ENCODE results near the gene ID2.

The ID2 gene

GRCh38 chr2:8670580-8670979 lies 11.3 kb upstream of the ID2 start:
- no peak for DNase-seq

- DNase-seq, result peak; percentile 17
These were observed 10.7 kb upstream of the ID2 start for GRCh38 chr2:8671176-8671575.

- DNase-seq, result peak; percentile 3
These were observed 10.1 kb upstream of the ID2 start for GRCh38 chr2:8671802-8672201.

GRCh38 chr2:8672940-8673339 lies 8.9 kb upstream of the ID2 start:
- DNase-seq, result peak; percentile 55

GRCh38 chr2:8673381-8673780 lies 8.5 kb upstream of the ID2 start:
- peak; percentile 41 for DNase-seq

GRCh38 chr2:8674420-8675009 lies 7.3 kb upstream of the ID2 start:
- peak; percentile 55 for DNase-seq

GRCh38 chr2:8675543-8675942 lies 6.3 kb upstream of the ID2 start:
- DNase-seq, result peak; percentile 17

- DNase-seq, result peak; percentile 63
These were observed 5.5 kb upstream of the ID2 start for GRCh38 chr2:8676191-8676920.

- peak; percentile 42 for DNase-seq
These were observed 4.8 kb upstream of the ID2 start for GRCh38 chr2:8676921-8677645.

- peak; percentile 72 for DNase-seq
These were observed 3.9 kb upstream of the ID2 start for GRCh38 chr2:8677646-8678592.

GRCh38 chr2:8678731-8679566 lies 2.9 kb upstream of the ID2 start:
- DNase-seq, result peak; percentile 94

- no peak for DNase-seq
These were observed 2.4 kb upstream of the ID2 start for GRCh38 chr2:8679567-8679826.

GRCh38 chr2:8679827-8680731 lies 1.8 kb upstream of the ID2 start:
- DNase-seq, result peak; percentile 69

- peak; percentile 94 for DNase-seq
These were observed 765 bp upstream of the ID2 start for GRCh38 chr2:8680822-8681760.

GRCh38 chr2:8682719-8683667 lies 1.1 kb downstream of the ID2 start:
- peak; percentile 82 for DNase-seq

- DNase-seq, result peak; percentile 73
These were observed 2.7 kb downstream of the ID2 start for GRCh38 chr2:8684540-8684877.

- peak; percentile 82 for DNase-seq
These were observed 3.2 kb downstream of the ID2 start for GRCh38 chr2:8684878-8685696.
